HG03521 (cell line): ENCODE results near the gene SCAF1.

ENCODE experiments used
- ATAC-seq: cut with Tn5 transposase; IDR thresholded peaks from one replicate; pipeline ENCODE4 v1.9.1; 2021; ENCODE audit warnings: mild to moderate bottlenecking, moderate library complexity; ENCODE audit not compliant: unreplicated experiment

The SCAF1 gene

DNA sequence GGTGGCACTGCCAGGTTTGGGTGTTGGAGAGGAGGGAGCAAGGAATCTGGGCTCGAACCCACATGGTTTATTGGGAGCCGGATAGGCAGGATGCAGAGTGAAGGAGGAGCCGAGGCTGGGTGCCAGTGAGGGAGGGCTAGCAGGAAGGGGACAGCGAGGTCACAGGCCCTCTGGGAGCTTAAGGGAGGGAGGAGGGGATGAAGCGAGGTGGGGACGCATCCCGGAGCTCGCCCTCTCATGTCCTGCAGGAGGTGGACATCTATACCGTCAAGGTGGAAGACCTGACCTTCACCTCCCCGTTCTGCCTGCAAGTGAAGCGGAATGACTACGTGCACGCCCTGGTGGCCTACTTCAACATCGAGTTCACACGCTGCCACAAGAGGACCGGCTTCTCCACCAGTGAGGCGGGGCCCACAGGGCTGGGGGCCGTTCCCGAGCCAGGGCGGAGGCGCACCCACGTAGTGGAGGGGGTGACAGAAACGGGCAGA is 43.9 kb downstream of the SCAF1 start:
- no peak for ATAC-seq

DNA sequence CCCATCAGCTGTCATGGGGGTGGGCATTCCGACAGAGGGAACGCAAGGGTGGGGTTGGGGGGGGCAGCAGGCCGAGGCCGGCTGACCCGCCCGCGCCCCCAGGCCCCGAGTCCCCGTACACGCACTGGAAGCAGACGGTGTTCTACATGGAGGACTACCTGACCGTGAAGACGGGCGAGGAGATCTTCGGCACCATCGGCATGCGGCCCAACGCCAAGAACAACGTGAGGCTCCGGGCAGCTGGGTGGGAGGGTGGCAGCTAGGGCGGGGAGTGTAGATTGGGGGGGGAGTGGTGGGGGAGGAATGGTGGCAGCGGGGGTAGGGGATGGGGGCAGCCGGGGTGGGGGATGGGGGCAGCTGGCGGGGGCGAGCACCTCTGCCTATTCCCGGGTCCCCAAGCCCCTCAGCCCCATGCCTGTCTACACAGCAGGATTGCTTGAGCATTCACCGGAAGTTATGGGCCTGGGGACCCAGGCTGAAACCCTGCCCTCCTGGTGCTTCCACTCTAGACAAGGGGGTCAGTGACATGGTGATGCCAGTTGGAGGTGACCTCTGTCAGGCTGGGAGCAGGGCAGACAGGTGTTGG is 44.6 kb downstream of the SCAF1 start:
- no peak for ATAC-seq

DNA sequence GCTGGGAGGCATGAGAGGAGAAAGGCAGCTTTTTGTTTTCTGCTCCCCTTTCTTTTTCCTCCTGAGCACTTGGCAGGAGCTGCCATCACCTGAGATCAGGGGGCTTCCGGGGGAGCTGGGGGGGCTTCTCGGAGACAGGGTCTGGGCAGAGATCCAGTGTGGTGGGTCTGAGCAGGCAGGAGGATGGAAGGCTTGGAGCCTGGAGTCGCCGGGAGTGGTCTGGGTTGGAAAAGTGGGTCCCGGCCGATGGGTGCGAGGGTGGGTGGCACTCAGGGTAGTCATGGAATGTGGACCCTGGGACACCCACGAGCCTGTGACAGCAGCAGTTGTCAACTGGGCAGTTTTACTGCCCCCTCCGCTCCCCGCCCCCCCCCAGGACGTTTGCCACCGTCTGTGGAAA is 45.1 kb downstream of the SCAF1 start:
- no peak for ATAC-seq

DNA sequence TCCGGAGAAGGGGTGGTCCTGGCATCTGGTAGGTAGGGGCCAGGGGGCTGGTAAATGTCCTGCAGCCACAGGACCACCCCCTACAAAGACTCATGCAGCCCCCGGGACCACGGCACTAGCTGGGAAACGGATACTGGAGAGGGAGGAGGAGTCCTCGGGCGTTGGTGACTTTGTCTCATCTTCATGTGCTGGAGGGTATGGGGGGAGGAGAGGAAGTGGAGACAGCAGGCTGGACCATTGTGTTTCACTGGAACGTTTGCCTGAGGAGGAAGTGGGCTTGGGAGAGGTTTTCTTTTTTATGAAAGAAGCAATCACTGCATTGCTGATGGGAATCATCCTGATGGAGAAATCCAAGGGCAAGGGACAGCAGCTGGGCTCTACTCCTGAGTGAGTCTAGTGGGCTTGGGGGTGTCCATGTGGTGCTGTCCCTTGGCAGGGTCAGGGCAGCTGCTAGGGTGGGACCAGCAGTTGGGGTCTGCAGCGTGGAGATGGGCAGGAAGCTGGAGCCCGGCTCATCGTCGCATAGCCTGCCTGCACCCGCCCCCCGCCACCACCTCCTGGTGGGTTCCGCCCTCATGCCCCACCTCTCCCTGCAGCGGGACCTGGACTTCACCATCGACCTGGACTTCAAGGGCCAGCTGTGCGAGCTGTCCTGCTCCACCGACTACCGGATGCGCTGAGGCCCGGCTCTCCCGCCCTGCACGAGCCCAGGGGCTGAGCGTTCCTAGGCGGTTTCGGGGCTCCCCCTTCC is 45.7 kb downstream of the SCAF1 start:
- no peak for ATAC-seq

DNA sequence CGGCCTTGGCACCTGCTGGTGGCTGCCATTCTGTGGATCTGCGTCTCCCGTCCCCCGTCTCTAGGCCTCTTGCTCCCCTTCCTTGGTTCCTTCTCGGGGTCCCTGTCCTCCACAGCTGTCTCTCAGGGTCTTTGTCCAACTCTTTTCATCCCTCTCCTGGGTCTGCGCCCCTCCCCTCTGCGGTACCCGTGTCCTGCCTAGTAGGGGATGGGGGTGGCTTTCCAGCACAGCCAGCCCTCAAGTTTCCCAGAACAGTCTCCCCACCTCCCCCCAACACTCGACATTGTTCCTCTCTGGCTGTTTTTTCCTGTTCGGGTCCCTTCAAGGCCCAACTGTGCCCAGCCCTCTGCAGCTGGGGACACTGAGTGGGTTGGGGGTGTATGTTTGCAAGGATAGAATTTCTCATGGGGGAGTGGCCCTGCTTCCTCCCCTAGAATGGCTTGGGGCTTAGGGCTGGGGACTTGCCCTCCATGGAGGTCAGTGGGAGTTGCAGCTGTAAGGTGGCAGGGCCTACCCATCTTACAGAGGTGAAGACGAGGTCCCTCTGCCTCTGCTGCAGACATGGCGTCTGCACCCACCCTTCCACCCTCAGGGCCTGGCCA is 46.6 kb downstream of the SCAF1 start:
- ATAC-seq: no peak

- ATAC-seq: no peak
Observed at GRCh38 chr19:49689133-49690078, 47.4 kb downstream of the SCAF1 start, which contains the start of gene ADM5. TSS of gene ADM5 (plus strand) at chr19:49689594. CDS start at chr19:49689838, 244 bp downstream.

DNA sequence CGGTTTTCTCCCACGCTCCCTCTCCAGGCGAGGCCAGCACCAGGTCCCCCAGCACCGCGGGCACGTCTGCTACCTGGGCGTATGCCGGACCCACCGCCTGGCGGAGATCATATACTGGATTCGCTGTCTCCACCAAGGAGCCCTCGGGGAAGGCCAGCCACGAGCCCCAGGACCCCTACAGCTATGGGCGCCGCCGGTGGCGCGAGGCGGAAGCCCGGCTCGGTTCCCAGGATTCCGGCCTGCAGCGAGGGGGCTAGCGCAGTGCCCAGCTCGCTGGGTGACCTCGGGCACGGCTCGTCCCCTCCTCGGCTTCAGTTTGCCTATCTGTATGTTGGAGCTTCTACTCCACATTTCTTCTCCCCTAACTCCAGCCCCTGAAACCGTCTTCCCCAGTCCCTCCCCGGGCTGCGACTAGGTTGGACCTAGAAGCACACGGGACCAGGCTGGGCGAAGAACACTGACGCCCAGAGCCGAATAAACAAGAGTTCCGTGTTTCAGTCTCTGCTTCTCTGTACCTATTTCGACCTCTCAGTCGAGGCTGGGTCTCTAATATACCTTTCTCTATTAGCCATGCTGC is 48.2 kb downstream of the SCAF1 start:
- no peak for ATAC-seq

- no peak for ATAC-seq
Observed at GRCh38 chr19:49690656-49691242, 48.7 kb downstream of the SCAF1 start, which contains the start of gene CPT1C. TSS of gene CPT1C (plus strand) at chr19:49691116. CDS start at chr19:49692253, 1,137 bp downstream.

- no peak for ATAC-seq
Observed at GRCh38 chr19:49691243-49692146, 49.5 kb downstream of the SCAF1 start.

DNA sequence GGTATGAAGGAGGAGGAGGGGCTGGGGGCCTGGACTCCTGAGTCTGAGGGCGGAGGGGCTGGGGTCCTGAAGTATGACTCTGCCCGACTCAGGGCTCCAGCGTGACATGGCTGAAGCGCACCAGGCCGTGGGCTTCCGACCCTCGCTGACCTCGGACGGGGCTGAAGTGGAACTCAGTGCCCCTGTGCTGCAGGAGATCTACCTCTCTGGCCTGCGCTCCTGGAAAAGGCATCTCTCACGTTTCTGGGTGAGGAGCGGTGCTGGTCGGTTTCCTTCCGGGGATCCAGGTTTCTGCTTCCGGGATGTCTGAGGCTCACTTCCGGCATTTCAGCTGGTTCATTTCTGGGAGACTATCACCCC is 50.1 kb downstream of the SCAF1 start:
- ATAC-seq: no peak

GRCh38 chr19:49696115-49696514 is 54.1 kb downstream of the SCAF1 start:
- ATAC-seq: no peak

GRCh38 chr19:49696865-49697264 is 54.9 kb downstream of the SCAF1 start:
- no peak for ATAC-seq

GRCh38 chr19:49699364-49699763 is 57.4 kb downstream of the SCAF1 start:
- ATAC-seq: no peak

- ATAC-seq: no peak
Observed at GRCh38 chr19:49700563-49700962, 58.6 kb downstream of the SCAF1 start.

- ATAC-seq: no peak
Observed at GRCh38 chr19:49701271-49701786, 59.3 kb downstream of the SCAF1 start.

- no peak for ATAC-seq
Observed at GRCh38 chr19:49704888-49705642, 63.1 kb downstream of the SCAF1 start.

GRCh38 chr19:49705919-49706318 is 63.9 kb downstream of the SCAF1 start:
- no peak for ATAC-seq
